SK-N-MC (cell line): ENCODE measurements around the gene PNLDC1.

Source experiments
- DNase-seq: peaks from one replicate; pipeline ENCODE4 v3.0.0-alpha.2; 2011; ENCODE audit warnings: low read depth, low spot score
- H3K27ac ChIP-seq: fragments of 200-600 bp; sonication (generic); 2 replicates; pipeline ENCODE4 v1.5.1; 2016; ENCODE audit warnings: mixed run types
- H3K36me3 ChIP-seq: fragments of 200-600 bp; sonication (generic); 2 replicates; pipeline ENCODE4 v1.6.1; 2017; ENCODE audit warnings: antibody characterized with exemption, low read length, mixed read lengths; ENCODE audit not compliant: insufficient read depth
- H3K4me3 ChIP-seq: fragments of 200-600 bp; sonication (generic); 2 replicates; pipeline ENCODE4 v1.5.1; 2016
- H3K9ac ChIP-seq: fragments of 200-600 bp; sonication (generic); 2 replicates; pipeline ENCODE4 v1.8.0; 2017; ENCODE audit warnings: mixed run types, mixed read lengths; ENCODE audit not compliant: insufficient read length
- H3K9me3 ChIP-seq: fragments of 200-600 bp; sonication (generic); 2 replicates; pipeline ENCODE4 v1.6.1; 2017; ENCODE audit warnings: low read depth, mild to moderate bottlenecking, antibody characterized with exemption, low read length, moderate library complexity, mixed read lengths
- EZH2 ChIP-seq: fragments of 200-600 bp; sonication (generic); IDR thresholded peaks from one replicate; pipeline ENCODE4 v1.6.1; 2017; ENCODE audit warnings: antibody characterized with exemption
- FOXP2 ChIP-seq: optimal IDR thresholded peaks from 2 replicates; pipeline ENCODE3; 2011; ENCODE audit warnings: mild to moderate bottlenecking, moderate library complexity; ENCODE audit not compliant: insufficient read depth; ENCODE audit errors: extremely low read length, control extremely low read depth
- POLR2AphosphoS5 ChIP-seq: IDR thresholded peaks from 2 replicates; pipeline ENCODE4 v1.6.1; 2012; ENCODE audit warnings: mild to moderate bottlenecking, low read depth, low read length, borderline replicate concordance

PNLDC1 gene

DNA sequence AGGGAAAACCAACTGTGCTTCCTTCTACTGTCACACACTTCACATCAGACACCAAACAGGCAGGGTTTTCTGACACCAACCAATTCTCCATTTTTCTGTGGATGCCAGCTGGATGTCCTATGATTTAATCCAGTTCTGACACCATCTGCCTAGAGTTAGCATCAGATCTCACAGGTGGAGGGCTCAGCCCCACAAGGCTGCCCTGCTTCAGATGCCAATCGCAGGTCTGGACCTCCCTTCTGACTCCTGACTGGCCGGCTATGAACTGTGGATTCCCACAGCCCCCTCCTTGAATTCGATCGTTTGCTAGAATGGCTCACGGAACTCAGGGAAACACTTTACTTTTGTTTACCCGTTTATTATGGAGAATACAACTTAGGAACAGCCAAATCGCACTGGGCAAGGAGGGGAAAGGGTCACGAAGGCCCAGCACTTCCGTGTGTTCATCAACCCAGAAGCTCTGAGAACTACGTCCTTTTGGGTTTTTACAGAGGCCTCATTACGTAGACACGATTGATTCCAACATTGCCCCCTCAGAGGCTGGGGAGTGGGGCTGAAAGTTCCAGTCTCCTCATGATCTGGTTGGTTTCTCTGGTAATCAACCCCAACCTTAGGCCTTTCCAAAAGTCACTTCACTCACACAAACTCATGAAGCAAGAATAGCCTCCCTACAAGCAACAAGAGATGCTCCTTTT, 65.3 kb downstream of the PNLDC1 start:
- Histone ChIP-seq H3K4me3 (no peak overlapping the region), H3K27ac (no peak overlapping the region), H3K36me3 (no peaks in the 10 kb centered on the region), H3K9ac (no peak overlapping the region), H3K9me3 (no peaks in the 10 kb centered on the region)
- no peak for DNase-seq
- TF ChIP-seq POLR2AphosphoS5 (no peak), EZH2 (no peak), FOXP2 (no peak)

DNA sequence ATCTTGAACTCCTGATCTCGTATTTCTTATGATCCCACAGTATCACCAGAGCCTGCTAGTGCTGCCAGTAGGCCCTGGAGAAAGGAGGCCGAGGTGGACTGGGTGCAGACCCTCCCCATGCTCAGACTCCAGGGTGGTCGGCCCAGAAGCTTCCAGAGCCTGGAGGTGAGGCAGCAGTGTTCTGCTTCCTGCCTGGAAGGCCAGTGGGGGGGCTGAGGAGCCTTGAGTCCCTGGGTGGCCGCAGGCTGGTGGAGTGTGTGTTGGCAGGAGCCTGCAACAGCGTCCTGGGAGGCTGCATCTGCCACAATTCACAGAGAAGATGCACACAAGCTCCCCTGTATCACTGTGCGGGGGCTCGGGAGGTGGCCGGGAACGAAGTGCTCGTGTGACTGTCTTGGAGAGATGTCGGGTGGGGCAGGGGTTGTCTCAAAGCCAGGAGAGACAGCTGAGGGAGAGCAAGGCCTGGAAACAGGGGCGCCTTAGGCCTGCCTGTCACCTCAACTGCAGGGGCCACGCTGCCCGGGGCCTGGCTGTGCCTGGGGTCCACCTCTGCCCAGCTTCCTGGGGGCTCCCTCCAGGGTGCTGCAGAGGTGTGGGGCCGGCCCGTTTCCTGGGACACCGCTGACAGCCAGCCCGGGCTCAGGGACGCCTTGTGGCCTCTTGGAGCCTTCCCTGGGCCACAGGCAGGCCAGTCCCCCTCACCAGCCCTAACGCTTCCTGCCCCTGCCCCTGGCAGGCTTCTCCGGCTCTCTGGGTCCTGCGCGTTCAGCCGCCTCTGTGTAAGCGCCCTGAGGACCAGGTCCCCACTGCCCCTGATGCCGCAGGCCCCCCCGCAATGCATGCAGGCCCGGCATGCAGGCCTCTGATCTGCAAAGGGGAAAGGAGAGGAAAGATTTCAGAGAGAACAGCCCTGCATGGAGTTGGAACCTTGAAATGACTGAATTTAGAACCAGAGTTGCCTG, 66.5 kb downstream of the PNLDC1 start:
- no peak for DNase-seq
- Histone ChIP-seq H3K9me3 (no peaks in the 10 kb centered on the region), H3K4me3 (no peak overlapping the region), H3K36me3 (no peaks in the 10 kb centered on the region), H3K27ac (no peak overlapping the region), H3K9ac (no peak overlapping the region)
- no peak for TF ChIP-seq FOXP2
- no peak for TF ChIP-seq EZH2
- TF ChIP-seq POLR2AphosphoS5: no peak
